VCaP (cell line): Measurements from ENCODE around the gene SMC6.

ENCODE experiments used
- H3K27ac ChIP-seq: fragments of 450-650 bp; 2 replicates; pipeline ENCODE4 v1.5.1; 2017
- TF ChIP-seq, protein P1 (sequence below): fragments of 450-650 bp; conservative IDR thresholded peaks from 2 replicates; pipeline ENCODE4 v1.5.1; 2017; ENCODE audit warnings: mild to moderate bottlenecking, moderate library complexity

SMC6 gene, protein sequence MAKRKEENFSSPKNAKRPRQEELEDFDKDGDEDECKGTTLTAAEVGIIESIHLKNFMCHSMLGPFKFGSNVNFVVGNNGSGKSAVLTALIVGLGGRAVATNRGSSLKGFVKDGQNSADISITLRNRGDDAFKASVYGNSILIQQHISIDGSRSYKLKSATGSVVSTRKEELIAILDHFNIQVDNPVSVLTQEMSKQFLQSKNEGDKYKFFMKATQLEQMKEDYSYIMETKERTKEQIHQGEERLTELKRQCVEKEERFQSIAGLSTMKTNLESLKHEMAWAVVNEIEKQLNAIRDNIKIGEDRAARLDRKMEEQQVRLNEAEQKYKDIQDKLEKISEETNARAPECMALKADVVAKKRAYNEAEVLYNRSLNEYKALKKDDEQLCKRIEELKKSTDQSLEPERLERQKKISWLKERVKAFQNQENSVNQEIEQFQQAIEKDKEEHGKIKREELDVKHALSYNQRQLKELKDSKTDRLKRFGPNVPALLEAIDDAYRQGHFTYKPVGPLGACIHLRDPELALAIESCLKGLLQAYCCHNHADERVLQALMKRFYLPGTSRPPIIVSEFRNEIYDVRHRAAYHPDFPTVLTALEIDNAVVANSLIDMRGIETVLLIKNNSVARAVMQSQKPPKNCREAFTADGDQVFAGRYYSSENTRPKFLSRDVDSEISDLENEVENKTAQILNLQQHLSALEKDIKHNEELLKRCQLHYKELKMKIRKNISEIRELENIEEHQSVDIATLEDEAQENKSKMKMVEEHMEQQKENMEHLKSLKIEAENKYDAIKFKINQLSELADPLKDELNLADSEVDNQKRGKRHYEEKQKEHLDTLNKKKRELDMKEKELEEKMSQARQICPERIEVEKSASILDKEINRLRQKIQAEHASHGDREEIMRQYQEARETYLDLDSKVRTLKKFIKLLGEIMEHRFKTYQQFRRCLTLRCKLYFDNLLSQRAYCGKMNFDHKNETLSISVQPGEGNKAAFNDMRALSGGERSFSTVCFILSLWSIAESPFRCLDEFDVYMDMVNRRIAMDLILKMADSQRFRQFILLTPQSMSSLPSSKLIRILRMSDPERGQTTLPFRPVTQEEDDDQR

DNA sequence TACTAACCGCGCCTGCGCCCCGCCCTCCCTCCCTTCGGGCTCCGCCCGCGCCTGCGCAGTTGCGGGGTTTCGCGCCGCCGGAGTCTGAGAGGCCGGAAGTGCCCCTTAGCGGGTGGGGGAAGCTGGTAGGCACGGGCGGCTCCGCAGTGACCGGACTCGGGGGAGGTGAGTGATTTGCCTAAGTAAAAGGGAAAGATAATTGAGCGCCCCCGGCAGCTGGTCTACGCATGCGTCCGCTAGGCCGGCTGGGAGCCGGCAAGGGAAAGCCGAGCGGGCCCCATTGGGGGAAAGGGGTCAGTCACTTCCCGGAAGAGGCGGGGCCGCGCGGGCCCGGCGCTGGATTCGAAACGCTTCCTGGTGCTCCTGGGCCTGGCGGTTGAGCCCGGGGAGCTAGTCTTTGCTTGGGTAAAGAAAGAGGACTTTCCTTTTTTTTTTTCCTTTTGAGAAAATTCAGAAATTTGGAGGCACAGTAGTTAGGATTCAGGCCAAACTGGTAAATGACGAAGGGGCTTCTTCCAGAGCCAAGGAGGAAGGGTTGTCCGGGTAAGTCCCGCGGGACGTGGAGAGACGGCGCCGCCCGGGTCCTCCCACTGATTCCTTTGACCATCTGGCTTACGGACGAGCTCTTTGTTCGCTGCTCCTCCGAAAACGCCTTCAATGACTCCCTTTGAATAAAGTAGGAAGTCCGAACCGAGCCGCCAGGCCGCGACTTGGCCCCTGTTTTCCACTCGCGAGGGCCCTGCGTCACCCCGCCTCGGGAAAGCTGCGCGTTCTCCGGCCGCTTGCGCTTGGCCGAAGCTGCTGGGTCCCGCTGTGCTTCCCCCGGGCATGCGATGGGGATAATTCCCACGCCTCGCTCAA, at the start of gene SMC6, which contains the start of gene GEN1:
SMC6 (minus strand) TSS at position 8 of the 861 bp plus-strand sequence. CDS start 7,864 bp downstream, outside the sequence.
GEN1 (plus strand) TSS at position 336 of the 861 bp plus-strand sequence. CDS start 5,806 bp downstream, outside the sequence.
- H3K27ac ChIP-seq: peak within 1 kb of the TSS; percentile 94
- TF ChIP-seq, protein P1, sequence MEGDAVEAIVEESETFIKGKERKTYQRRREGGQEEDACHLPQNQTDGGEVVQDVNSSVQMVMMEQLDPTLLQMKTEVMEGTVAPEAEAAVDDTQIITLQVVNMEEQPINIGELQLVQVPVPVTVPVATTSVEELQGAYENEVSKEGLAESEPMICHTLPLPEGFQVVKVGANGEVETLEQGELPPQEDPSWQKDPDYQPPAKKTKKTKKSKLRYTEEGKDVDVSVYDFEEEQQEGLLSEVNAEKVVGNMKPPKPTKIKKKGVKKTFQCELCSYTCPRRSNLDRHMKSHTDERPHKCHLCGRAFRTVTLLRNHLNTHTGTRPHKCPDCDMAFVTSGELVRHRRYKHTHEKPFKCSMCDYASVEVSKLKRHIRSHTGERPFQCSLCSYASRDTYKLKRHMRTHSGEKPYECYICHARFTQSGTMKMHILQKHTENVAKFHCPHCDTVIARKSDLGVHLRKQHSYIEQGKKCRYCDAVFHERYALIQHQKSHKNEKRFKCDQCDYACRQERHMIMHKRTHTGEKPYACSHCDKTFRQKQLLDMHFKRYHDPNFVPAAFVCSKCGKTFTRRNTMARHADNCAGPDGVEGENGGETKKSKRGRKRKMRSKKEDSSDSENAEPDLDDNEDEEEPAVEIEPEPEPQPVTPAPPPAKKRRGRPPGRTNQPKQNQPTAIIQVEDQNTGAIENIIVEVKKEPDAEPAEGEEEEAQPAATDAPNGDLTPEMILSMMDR: no peak

DNA sequence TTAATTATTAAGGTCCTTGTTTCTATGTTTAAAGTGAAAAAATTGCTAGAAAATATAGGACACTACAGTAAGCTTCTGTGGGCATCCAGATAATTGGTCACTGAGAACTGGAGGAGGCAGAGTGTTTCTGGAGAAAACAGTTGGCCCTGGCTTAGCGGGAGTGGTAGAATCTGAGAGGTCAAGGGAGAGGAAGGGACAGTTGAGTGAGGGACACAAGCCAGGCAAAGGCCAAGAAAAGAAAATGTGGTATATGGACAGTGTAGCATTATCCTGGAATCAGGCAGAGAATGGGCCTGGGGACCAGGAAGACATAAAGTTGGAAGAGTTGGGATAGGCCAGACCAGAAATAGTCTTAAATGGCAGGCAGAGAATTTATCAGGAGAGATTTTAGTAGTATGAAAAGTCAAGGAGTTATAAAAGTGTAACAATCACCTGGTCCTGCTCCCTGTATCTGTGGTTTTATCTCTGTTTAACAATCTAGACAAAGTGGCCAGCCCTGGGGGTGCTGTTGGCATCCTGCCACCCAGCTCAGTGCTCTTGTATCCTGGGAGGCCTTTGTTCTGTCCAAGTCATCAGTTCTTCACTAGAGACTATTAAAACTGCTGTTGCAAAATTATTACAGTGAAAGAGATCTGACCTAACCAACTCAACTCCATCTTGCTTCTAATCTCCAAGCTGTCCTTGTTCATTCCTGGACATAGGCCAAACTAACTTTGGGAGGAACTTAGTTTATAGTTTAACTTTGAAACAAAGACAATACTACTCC, 47.3 kb upstream of the SMC6 start:
- H3K27ac ChIP-seq: no peak overlapping the region

DNA sequence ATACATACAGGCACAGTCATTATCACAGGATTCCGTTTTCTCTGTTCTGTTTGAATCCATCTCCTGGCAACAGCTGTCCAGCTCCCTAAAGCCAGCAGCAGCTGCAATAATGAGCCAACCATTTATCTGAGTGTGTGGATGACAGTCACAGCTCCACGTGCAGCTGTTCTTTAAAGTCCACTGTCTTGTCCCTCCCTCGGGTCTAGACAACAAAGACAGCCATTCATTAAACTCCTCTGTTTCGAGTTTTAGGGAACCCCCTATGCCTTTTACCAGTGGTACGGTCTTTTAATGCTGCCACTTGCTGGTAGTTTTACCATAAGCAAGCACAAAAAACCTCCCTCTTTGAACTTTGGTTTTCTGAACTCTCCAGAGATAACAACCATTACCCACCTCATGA, 46.6 kb upstream of the SMC6 start:
- no peak overlapping the region for H3K27ac ChIP-seq
- TF ChIP-seq, protein P1: no peak

More for the DNA sequence above, 47.3 kb upstream of the SMC6 start:
- TF ChIP-seq, protein P1: no peak

DNA sequence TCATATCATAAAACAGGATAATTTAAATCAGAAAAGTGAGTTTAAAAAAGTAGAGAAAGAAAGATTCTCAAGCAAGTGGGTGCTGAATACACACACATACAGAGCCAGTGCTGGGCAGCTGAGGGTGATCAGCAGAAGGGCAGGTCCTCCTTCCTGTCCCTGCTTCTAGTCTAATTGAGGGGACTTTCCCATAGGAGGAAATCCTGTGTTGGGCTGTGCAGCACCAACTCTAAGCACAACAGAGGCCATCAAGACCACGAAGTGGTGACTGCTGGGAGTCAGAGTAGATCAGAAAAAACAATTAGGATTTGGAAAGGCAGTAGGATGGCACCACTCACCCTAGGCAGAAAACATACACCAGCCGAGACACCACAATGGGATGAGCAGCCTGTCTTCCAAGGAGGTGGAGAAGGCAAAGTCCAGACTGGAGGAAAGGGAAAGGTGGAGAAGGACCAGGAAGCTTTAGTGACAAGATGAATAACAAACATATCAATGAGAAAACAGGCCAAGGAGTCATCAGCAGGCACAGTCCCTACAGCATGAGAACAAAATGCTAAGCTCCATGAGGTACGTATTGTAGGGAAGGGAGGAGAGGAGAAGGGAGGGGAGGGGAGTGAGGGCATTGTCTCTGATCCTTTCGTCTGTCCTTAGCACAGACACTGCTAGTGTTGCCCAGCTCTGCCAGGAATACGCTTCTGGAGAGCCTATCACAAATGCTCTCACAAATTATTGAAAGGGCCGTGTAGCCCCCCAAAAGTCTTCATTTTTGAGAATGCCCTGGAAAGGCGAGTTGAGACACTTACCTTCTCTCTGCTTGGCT, 45.9 kb upstream of the SMC6 start:
- H3K27ac ChIP-seq: no peak overlapping the region
- TF ChIP-seq, protein P1: no peak

DNA sequence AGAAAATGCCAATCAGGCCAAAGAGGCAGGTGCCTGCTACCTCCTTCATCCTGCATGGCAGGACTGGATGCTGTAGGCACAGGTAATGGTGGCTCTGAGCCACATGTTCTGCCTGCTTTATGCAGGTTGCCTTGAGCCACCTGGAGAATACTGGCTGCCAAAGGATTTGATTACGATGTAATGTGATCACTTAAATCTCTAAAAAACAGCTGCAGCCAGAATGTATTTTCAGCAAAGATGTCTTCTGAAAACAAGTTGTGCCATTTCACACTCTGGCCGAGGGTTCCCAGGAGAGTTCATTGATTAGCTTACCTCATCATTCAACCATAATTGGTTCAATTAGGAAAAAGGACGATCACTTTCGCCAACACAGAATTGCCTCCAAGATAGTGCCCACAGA, 44.7 kb upstream of the SMC6 start:
- TF ChIP-seq, protein P1: no peak
- H3K27ac ChIP-seq: no peak overlapping the region

DNA sequence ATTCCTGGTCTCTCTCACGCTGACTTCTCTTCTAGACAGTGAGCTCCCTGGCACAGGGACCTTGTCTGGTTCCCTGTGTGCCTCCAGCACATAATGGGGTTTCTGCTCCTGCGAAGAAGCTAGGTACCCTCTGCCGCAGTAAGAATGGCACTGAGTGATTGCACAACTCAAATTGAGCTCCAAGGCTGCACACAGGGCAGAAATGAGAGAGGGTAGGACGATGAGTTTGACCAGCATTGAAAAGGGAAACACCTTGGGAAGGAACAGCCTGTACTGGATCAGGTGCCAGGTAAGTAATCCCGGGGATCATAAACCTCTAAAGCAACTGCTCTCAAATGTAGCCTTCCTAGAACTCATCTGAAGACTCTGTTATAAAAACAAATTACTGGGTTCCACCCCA, 41.7 kb upstream of the SMC6 start:
- TF ChIP-seq, protein P1: no peak
- no peak overlapping the region for H3K27ac ChIP-seq
